GM19328 (cell line): ENCODE measurements around the gene MSI2.

Experiments used
- ATAC-seq: cut with Tn5 transposase; IDR thresholded peaks from one replicate; pipeline ENCODE4 v1.9.1; 2021; ENCODE audit warnings: mild to moderate bottlenecking, moderate library complexity; ENCODE audit not compliant: unreplicated experiment

Gene MSI2

DNA sequence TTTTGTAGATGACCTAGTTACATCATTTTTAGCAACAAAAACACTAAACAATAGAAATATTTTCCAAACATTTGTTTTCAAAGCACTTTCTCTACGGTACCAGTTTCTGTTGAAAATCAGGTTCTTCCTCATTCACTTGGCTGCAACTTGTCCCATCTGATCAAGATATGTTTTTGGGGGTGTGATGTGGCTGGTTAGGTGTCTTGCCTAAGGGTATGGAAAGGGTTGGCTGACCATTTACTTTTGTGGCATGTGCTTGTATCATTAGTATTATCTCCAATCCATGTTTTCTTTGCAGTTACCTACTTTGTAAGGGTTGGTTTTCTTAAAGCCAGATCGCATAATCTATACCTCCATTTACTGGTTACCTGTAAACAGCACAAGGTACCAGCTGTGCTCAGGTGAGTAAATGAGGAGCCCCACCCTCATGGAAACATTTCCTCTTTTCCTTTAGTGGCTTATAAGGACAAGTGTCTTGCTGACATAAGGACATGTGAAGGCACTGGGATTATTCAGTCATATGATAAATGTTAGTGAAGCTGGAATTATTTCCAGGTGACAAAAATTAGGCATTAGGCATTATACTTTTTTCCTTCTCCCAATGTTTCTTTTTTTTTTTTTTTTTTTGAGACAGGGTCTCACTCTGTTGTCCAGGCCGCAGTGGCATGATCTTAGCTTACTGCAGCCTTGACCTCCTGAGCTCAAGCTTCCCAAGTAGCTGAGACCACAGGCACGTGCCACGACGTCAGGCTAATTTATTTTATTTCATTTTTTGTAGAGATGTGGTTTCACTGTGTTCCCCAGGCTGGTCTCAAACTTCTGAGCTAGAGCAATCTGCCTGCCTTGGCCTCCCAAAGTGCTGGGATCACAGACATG is 326.8 kb downstream of the MSI2 start:
- ATAC-seq = no peak

DNA sequence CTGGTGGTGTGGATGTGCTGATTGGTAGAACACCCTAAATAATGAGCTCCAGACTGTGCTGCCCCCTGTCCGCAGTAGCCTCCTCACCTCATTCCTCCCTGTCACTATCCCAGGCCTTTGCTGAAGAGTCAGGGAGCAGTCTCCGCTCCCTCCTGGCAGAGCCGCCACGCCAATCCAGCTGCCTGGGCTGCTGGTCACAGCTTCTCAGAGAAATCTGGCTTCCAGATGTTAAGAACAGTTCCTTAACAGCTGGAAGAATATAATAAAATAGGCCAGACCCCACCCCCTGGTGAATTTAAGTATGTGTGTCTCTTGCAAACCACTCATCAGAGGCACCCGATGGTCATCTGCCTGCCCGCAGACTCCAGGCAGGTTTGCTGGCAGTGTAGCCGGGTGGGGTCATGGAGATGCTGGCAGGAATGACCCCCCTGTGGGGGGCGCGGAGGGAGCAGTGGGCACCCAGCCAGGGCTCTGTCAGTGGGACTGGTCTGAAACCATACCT is 327.8 kb downstream of the MSI2 start:
- ATAC-seq = no peak

- ATAC-seq = no peak
Measured at GRCh38 chr17:57585341-57586195, 329.2 kb downstream of the MSI2 start.

DNA sequence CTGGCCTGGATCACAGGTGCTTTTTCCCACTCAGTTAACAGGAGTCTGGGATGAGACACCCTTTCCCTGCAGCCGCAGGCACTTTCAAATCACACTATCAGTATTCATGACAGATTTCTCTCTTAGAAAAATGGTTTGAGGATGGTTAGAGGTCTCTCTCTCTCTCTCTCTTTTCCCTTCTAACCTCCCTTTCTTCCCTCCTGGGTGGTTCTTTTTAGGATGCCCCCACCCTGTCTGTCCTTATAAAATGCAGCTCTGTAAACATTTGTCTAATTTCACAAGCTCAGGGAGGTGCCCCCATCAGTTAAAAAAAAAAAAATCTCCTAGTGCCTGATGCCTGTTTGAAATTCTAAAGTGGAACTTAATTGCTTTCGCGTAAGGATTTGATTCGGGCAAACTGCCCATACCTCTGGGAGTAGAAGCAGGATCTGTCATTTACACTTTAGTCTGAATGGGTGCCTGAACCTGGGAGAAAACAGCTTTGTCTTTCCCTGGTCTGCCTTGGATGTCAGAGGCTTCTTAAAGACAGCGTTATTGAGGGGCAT is 329.9 kb downstream of the MSI2 start:
- ATAC-seq = no peak

DNA sequence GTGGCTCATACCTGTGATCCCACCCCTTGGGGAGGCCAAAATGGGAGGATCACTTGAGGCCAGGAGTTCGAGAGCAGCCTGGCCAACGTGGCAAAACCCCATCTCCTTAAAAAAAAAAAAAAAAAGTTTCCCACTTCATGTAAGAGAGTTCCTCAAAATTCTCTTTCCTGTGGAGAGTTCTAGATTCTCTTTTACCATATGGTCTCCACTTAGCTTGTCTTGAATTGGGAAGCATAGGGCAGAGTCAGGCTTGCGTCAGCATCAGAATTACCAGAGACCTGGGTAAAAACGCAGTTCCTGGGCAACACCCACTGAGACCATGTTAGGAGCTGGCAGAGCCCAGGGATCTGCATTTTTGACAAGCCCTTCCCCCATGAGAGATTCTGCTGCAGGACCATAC is 330.4 kb downstream of the MSI2 start:
- no peak for ATAC-seq

DNA sequence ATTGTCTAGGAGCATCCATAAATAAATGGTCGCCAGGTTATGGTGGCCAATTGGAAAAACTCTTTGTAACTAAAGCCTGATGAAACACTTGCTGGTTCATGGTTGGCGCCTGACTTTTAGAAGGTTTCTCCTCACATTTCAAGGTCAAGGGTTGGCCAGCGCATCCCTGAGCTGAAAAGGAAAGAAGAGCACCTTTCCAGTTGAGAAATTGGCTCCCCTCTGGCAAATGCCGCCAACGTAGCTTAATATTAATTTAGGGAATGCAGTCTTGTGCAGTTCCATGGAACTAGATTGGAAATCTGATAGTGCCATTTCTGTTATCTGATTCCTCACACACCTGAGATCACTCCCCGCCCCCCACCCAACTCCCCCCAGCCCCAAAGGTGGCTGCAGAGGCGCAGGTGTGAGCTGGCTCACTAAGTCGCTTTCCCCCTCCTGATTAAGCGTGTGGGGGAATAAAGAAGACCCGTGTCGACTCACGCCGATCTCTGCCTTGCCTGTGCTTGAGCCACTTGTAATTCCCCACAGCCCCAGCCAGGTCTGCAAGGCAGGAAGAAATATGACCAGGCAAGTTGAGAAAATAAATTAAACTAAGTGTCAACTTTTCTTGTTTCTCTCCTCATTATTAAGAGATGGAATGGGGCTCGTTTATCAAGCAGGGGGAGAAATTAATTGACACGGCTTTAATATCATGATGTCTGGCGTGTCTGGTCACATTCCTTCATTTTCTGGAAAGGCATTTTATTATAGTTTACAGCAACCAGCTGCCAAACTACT is 331.1 kb downstream of the MSI2 start:
- no peak for ATAC-seq

DNA sequence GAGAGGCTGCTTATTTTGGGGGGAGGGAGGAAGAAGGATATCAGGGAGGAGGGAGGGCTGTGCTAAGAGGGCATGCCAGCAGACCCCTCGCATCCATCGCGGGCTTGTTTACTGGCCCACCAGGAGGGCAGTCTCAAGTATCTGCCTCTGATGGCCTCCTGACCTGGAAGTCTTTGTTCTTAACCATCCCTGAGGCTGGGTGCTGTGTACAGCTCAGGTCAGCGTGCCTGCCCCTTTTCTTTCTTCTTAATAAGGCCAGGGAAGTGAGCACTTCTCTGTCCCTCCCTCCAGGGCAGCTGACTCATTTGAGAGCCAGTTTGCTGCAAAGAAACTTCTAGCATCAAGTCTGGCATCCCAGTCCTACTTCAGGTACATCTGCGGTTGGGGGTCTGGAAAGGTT is 331.8 kb downstream of the MSI2 start:
- ATAC-seq = no peak

DNA sequence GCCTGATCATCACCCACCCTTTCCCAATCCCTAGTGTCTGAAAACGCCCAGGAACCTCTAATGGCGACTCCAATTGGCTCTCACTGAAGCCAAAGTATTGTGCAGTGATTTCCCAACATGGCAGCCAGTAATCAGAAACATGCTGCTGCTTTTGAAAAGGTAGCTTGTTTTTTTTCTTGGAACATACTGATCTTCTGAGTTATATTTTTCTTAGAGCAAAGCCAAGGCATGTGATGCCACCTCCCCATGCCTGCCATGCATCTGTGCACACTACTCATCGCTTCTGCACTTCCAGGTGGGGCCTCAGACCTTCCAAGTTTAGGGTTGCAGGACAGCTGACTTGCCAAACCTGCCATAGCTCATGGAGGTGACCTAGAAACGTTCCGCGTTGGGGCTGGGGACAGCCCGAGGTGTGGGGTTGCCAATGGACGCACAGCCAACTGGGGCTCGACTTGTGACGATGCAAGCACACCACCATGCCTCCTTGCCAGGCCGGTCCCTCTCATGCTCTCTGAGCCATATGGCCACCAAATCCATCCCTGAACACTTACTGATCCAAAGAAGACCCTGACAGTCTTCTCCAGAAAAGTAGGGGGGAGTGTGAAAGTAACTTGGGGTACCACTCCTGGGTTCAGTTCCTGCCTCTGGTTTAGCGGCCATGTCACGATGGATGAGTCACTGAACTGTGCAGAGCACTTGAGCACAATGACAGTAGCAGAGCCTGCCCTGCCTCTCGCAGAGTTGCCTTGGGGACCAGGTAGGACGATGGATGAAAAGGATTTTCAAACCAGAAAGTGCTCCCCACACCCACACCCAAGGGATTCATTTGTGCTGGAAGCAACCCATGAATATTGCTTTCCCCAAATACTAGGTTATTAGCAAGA is 333.1 kb downstream of the MSI2 start:
- ATAC-seq = no peak

GRCh38 chr17:57593739-57594462 is 337.6 kb downstream of the MSI2 start:
- no peak for ATAC-seq

DNA sequence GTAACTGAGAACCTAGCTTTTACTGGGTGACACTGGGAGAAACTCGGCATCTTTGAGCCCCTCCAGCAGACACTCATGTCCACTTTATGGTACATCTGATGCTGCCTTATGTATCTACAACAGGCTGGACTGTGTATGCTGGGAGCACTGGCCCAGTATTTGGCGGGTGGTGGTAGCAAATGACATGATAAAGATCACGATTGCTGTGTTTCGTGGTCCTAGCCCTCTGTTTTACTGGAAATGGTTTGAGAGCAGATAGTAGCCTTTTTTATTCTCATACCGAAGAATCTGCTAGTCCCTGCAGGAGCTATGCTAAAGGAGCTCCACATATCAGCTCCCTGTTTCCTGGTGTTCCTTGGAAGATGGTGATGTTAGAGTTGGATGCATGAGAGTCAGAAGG is 338.4 kb downstream of the MSI2 start:
- ATAC-seq = no peak

- no peak for ATAC-seq
Measured at GRCh38 chr17:57595426-57595825, 339.1 kb downstream of the MSI2 start.

DNA sequence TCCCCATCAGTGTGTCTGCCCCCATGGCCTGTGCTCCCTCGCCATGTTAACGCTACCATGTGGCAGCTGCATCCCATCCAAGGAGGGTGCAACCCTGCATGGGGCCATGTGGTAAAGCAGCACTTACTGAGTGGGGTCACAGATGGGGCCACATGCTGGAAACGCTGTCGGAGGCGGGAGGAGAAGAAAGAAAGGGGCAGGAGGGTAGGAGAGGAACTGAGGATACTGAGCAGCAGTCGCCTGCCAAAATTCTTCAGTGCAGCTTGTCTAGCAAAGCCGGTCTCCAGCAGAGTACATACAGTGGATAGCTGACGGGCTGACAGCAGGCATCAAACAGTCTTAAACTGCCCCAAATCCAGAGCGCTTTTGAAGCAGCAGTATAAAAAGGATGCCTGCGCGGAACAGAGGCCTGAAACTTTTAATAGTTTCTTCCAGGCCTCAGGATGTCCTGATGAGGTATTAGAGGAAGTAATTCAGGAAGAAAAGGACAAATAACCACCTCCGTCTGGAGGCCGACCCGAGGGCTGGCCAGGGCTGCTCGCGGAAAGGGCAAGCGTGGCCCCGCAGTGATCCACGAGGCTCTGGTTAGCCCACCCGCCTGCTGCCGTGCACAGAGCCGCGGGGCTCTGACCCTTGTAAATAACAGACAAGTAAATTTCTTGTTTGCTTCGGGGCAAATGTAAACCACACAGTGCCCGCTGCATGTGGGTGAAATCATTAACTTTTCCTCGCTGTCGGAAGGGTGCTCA is 339.8 kb downstream of the MSI2 start:
- ATAC-seq = no peak

GRCh38 chr17:57597101-57597500 is 340.8 kb downstream of the MSI2 start:
- ATAC-seq = no peak

DNA sequence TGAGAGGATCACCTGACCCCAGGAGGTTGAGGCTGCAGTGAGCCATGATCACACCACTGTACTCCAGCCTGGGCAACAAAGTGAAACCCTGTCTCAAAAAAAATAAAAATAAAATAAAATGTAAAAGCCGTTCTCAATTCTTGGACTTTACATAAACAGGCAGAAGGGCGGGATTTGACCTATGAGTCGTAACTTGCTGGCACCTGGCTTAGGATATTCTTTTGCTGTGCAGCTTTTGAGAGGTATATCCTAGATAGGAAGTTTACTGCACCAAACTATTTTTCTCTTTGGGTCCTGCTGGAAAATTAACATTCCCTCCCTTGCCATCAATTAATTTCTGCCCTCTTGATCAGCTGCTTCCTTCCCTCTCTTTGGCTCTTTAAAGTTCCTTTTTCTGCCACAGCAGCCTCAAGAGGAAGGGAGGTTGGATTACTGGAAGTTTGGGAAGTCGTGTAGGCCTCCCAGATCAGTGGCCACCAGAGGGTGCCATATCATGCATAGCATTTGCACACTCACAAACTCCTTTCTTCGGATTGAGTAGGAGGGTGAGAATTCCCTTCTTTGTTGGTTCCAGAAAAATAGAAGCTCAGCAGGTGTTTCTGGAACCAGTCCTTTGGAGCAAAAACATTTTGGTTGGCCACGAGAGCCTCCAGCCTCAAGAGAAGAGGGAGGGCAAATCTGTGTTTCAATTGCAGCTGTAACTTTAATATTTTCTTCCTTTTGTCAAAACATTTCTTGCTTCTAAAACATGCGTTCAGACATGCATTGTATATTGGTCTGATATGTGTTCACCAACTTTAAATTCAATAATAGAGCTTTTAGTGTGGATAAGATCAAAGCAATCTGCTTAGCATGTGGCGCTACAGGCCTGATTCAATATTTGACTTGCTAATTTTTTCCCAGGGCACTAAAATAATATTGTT is 341.5 kb downstream of the MSI2 start:
- ATAC-seq = no peak

GRCh38 chr17:57599271-57600045 is 343.1 kb downstream of the MSI2 start:
- no peak for ATAC-seq

DNA sequence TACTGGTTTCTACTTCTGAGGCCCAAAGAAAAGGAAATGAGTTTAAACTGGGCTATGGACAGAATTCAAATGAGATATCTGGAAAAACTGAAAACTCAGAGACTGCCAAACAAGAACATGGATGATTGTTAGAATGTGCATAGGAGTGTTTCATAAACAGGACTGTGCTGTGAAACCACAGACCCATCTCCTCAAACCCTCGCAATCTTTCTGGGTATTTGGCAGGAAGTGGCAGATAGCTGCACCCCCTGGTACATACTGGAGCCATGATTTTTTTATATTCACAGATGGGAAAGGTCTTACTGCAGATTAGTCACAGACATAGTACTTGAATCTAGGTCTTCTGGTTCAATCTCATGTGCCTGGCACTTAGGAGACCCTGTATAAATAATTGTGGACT is 343.8 kb downstream of the MSI2 start:
- ATAC-seq = no peak
